ENCODE results near the gene VSNL1. TPM values are rescaled to one million over a fixed set of nuclear protein-coding genes. Genes with fewer than 3 reads are reported as not detected.

VSNL1 gene
- total RNA-seq, 1 experiment from 2014 or later = 0.43 TPM

DNA sequence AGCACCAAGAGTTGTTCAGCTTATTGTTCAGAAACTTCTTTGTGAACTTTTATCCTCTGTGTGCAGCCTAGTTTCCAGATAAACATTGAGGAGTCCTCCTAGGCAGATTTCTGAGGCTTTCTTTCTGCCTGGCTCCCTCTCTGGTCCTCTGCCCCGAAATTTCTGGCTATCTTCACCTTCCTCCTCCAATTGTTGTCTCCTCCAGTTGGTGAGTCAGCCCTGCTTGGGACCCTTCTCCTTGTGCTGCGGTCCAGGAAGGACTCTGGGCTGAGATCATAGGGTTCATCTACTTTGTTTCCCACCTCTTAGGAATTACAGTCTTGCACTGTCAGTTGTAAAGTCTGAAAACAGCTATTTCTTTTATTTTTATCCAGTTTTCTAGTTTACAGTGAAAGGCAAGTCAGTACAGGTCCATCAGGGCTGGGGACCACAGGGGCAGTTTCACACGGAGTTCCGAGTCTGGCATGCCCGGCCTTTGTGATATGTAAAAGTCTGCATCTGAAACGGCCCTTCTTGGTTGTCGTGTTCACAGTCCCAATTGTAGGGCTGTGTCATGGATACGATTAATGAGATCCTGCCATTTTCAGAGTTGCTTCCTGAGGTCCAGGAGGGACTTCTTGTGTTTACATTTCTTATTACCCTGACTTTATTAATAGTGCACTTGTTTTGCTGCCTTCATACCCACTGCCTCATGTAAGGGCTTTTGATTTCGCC, 112.3 kb downstream of the VSNL1 start:
- no peak overlapping the region for H3K4me3 Mint-ChIP-seq (ENCODE audit: unreplicated experiment)
- DNase-seq = no peak
- no peaks in the 10 kb centered on the region for H3K27me3 ChIP-seq (replicated peaks; ENCODE audit: control insufficient read depth, insufficient read depth, low read length)
- no peaks in the 10 kb centered on the region for H3K36me3 ChIP-seq (ENCODE audit: control insufficient read depth, insufficient read depth, low read length)
- H3K9me3 ChIP-seq = no peaks in the 10 kb centered on the region
- no peaks in the 10 kb centered on the region for H3K27me3 Mint-ChIP-seq (ENCODE audit: insufficient read depth, unreplicated experiment)
- H3K4me1 ChIP-seq = no peaks in the 10 kb centered on the region
- CTCF ChIA-PET = no interaction called here
- no peaks in the 10 kb centered on the region for H3K36me3 Mint-ChIP-seq (ENCODE audit: insufficient read depth, unreplicated experiment)
- POLR2A ChIA-PET = no interaction called here
- no TSS peak for BruUV-seq (replicated peaks)
- TF ChIP-seq, protein P1, sequence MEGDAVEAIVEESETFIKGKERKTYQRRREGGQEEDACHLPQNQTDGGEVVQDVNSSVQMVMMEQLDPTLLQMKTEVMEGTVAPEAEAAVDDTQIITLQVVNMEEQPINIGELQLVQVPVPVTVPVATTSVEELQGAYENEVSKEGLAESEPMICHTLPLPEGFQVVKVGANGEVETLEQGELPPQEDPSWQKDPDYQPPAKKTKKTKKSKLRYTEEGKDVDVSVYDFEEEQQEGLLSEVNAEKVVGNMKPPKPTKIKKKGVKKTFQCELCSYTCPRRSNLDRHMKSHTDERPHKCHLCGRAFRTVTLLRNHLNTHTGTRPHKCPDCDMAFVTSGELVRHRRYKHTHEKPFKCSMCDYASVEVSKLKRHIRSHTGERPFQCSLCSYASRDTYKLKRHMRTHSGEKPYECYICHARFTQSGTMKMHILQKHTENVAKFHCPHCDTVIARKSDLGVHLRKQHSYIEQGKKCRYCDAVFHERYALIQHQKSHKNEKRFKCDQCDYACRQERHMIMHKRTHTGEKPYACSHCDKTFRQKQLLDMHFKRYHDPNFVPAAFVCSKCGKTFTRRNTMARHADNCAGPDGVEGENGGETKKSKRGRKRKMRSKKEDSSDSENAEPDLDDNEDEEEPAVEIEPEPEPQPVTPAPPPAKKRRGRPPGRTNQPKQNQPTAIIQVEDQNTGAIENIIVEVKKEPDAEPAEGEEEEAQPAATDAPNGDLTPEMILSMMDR (IDR thresholded peaks at IDR 0.05; ENCODE audit: insufficient read depth in 1 of 2, low read depth in 1 of 2, low read length in 1 of 2, severe bottlenecking in 1 of 2, unreplicated experiment in 1 of 2) = no peak
- no peaks in the 10 kb centered on the region for H3K4me1 Mint-ChIP-seq (ENCODE audit: low read depth, unreplicated experiment)
- no peak overlapping the region for H3K27ac Mint-ChIP-seq (ENCODE audit: unreplicated experiment)
- intact Hi-C loops (cut with micrococcal nuclease; ENCODE audit: unreplicated experiment) = no loop called here
- no peak overlapping the region for H3K4me3 ChIP-seq (ENCODE audit: low read depth, low read length)
- H3K9me3 Mint-ChIP-seq (ENCODE audit: unreplicated experiment) = no peaks in the 10 kb centered on the region

DNA sequence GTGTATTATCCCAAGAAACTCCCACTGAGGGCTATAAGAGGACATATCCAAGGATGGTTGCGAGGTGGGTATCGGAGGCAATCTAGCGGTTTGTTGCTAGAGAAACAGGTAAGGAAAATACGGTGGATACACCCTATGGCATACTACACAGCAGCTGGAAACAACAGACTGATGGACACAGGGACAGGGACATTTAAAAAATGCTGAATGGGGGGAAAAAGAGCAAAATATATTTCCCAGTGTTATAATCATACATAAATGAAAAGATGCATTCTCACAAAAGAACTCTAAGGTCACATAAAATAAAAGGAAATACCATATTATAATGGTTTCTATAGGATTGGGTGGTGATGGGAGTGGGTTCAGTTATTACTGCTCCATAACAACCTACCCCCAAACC, 117.3 kb downstream of the VSNL1 start:
- no peak overlapping the region for H3K27ac Mint-ChIP-seq (ENCODE audit: unreplicated experiment)
- TF ChIP-seq, protein P1 (IDR thresholded peaks at IDR 0.05; ENCODE audit: insufficient read depth in 1 of 2, low read depth in 1 of 2, low read length in 1 of 2, severe bottlenecking in 1 of 2, unreplicated experiment in 1 of 2) = no peak
- POLR2A ChIA-PET = no interaction called here
- no peaks in the 10 kb centered on the region for H3K27me3 Mint-ChIP-seq (ENCODE audit: insufficient read depth, unreplicated experiment)
- Histone ChIP-seq H3K9me3 (no peaks in the 10 kb centered on the region), H3K4me1 (no peaks in the 10 kb centered on the region), H3K36me3 (ENCODE audit: control insufficient read depth, insufficient read depth, low read length) (no peaks in the 10 kb centered on the region), H3K27me3 (replicated peaks; ENCODE audit: control insufficient read depth, insufficient read depth, low read length) (no peaks in the 10 kb centered on the region), H3K4me3 (ENCODE audit: low read depth, low read length) (no peak overlapping the region)
- H3K9me3 Mint-ChIP-seq (ENCODE audit: unreplicated experiment) = no peaks in the 10 kb centered on the region
- no peak for DNase-seq
- intact Hi-C loops (cut with micrococcal nuclease; ENCODE audit: unreplicated experiment) = no loop called here
- CTCF ChIA-PET = interaction anchor here (1.2 kb wide), 1 partner anchor 13 kb away, joined by 3 read pairs; no protein-coding TSS in a partner anchor
- H3K4me1 Mint-ChIP-seq (ENCODE audit: low read depth, unreplicated experiment) = no peaks in the 10 kb centered on the region
- no TSS peak for BruUV-seq (replicated peaks)
- H3K36me3 Mint-ChIP-seq (ENCODE audit: insufficient read depth, unreplicated experiment) = peaks cover 13% of the 10 kb centered on the region
- no peak overlapping the region for H3K4me3 Mint-ChIP-seq (ENCODE audit: unreplicated experiment)

DNA sequence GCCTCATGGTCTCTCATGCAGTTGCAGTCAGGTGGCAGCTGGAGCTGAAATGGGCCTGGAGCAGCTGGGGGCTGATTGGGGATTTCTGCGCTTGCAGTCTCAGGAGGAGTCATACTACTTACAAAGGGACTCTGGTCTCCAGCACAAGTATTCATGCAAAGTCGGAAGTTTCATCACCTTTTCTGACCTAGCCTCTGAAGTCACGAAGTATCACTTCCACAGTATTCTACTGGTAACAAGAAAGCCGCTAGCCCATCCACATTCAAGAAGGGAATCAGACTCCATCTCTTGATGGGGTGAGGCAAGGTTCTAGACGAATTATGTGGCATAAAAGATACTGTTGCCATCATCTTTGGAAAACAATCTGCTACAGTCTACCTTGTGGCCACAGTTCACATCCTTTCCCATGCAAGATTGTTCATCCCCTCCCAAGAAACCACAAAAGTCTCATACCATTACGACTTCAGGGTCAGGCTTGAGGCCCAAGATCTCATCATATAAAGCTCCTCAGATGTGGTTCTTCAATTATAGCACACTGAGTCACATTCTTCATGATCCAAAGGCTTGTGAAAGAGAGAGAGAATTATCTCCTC, 117.9 kb downstream of the VSNL1 start:
- H3K36me3 ChIP-seq (ENCODE audit: control insufficient read depth, insufficient read depth, low read length) = no peaks in the 10 kb centered on the region
- Mint-ChIP-seq H3K9me3 (ENCODE audit: unreplicated experiment) (no peaks in the 10 kb centered on the region), H3K27ac (ENCODE audit: unreplicated experiment) (no peak overlapping the region), H3K36me3 (ENCODE audit: insufficient read depth, unreplicated experiment) (peaks cover 18% of the 10 kb centered on the region), H3K27me3 (ENCODE audit: insufficient read depth, unreplicated experiment) (no peaks in the 10 kb centered on the region), H3K4me3 (ENCODE audit: unreplicated experiment) (no peak overlapping the region), H3K4me1 (ENCODE audit: low read depth, unreplicated experiment) (no peaks in the 10 kb centered on the region)
- H3K9me3 ChIP-seq = no peaks in the 10 kb centered on the region
- no peak overlapping the region for H3K4me3 ChIP-seq (ENCODE audit: low read depth, low read length)
- intact Hi-C loops (cut with micrococcal nuclease; ENCODE audit: unreplicated experiment) = no loop called here
- H3K27me3 ChIP-seq (replicated peaks; ENCODE audit: control insufficient read depth, insufficient read depth, low read length) = no peaks in the 10 kb centered on the region
- no peaks in the 10 kb centered on the region for H3K4me1 ChIP-seq
- CTCF ChIA-PET = no interaction called here
- POLR2A ChIA-PET = no interaction called here
- TF ChIP-seq, protein P1 (IDR thresholded peaks at IDR 0.05; ENCODE audit: insufficient read depth in 1 of 2, low read depth in 1 of 2, low read length in 1 of 2, severe bottlenecking in 1 of 2, unreplicated experiment in 1 of 2) = no peak
- no TSS peak for BruUV-seq (replicated peaks)
- no peak for DNase-seq
